Mononuclear cell (primary cell): ENCODE data around the gene MYH11. TPM values are rescaled to one million over a fixed set of nuclear protein-coding genes. Genes with fewer than 3 reads are reported as not detected.
"Not testable (repeated sequence)": the region's sequence is repeated elsewhere in the genome, so short reads cannot be mapped to it uniquely, and the experiment has no call there.

ENCODE experiments used
- H3K27me3 ChIP-seq: 2 replicates; pipeline ENCODE4 v1.6.0; 2011; ENCODE audit warnings: low read length, control low read depth; ENCODE audit not compliant: insufficient read depth
- H3K4me1 ChIP-seq: 2 replicates; pipeline ENCODE4 v1.5.1; 2011; ENCODE audit warnings: mild to moderate bottlenecking, low read length, control low read depth; ENCODE audit not compliant: insufficient read depth
- H3K4me3 ChIP-seq: 2 replicates; pipeline ENCODE4 v1.5.1; 2011; ENCODE audit warnings: mild to moderate bottlenecking, low read length, moderate library complexity
- H3K9me3 ChIP-seq: 2 replicates; pipeline ENCODE4 v1.5.1; 2011; ENCODE audit warnings: low read depth, mild to moderate bottlenecking, control low read depth, low read length
- total RNA-seq: library from RNA; depleted of rRNA; stranded (reverse); fragments of >200 nt; gene quantifications from one replicate; pipeline ENCODE4 v1.2.3, GENCODE V29; 2012

Gene MYH11
- total RNA-seq, 1 donor: 0.10 TPM

GRCh38 chr16:15671530-15672117, 185.2 kb downstream of the MYH11 start:
- no peaks in the 10 kb centered on the region for H3K9me3 ChIP-seq
- H3K4me1 ChIP-seq: peaks cover 46% of the 10 kb centered on the region
- no peak overlapping the region for H3K4me3 ChIP-seq
- no peaks in the 10 kb centered on the region for H3K27me3 ChIP-seq

DNA sequence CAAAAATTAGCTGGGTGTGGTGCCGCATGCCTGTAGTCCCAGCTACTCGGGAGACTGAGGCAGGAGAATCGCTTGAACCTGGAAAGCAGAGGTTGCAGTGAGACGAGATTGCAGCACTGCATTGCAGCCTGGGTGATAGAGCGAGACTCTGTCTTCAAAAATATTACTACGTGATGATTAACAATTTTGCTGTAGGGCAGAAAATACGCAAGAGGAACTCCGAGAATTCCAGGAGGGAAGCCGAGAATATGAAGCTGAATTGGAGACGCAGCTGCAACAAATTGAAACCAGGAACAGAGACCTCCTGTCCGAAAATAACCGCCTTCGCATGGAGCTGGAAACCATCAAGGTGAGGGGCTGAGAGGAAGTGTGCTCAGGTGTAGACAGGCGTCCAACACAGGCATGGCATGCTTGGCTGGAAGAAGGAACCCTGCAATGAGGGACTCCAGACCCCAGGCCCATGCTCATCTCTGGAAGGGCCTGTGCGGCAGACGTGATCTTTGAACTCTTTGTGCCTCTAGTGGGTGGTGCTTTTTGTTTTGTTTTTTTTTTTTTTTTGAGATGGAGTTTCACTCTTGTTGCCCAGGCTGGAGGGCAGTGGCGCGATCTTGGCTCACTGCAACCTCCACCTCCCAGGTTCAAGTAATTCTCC, 189.6 kb downstream of the MYH11 start:
- Histone ChIP-seq H3K9me3 (no peaks in the 10 kb centered on the region), H3K4me3 (no peak overlapping the region), H3K27me3 (no peaks in the 10 kb centered on the region)

GRCh38 chr16:15665107-15665506, 191.7 kb downstream of the MYH11 start:
- Histone ChIP-seq H3K9me3 (no peaks in the 10 kb centered on the region), H3K27me3 (no peaks in the 10 kb centered on the region), H3K4me3 (no peak overlapping the region)

More for the DNA sequence above, 189.6 kb downstream of the MYH11 start:
- H3K4me1 ChIP-seq: peaks cover 19% of the 10 kb centered on the region

DNA sequence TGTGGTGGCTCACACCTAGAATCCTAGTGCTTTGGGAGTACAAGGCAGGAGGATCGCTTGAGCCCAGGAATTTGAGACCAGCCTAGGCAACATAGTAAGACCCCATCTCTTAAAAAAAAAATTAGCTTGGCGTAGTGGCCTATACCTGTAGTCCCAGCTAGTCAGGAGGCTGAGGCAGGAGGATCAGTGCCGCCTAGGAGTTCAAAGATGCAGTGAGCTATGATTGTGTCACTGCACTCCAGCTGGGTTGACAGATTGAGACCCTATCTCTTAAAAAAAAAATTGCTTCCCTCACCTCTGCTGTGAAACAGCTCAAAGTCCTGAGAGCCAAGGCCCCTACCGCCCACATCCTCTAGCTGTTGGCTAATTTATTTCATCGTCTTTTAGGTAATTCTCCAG, 196.6 kb downstream of the MYH11 start:
- peaks cover 25% of the 10 kb centered on the region for H3K4me1 ChIP-seq
- H3K27me3 ChIP-seq: no peaks in the 10 kb centered on the region
- no peaks in the 10 kb centered on the region for H3K9me3 ChIP-seq
- H3K4me3 ChIP-seq: no peak overlapping the region

More at GRCh38 chr16:15665107-15665506, 191.7 kb downstream of the MYH11 start:
- peaks cover 4% of the 10 kb centered on the region for H3K4me1 ChIP-seq

DNA sequence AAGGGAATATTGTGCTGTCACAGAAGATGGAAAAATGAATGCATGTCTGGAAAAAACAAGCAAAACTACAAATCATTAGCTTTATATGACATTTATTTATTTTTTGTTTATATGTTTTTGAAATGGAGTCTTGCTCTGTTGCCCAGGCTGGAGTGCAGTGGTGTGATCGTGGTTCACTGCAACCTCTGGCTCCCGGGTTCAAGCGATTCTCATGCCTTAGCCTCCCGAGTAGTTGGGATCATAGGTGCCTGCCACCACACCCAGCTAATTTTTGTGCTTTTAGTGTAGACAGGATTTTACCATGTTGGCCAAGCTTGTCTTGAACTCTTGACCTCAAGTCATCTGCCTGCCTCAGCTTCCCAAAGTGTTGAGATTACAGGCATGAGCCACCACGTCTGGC, 198.3 kb downstream of the MYH11 start:
- Histone ChIP-seq H3K27me3 (no peaks in the 10 kb centered on the region), H3K4me1 (peaks cover 25% of the 10 kb centered on the region), H3K4me3 (no peak overlapping the region), H3K9me3 (no peaks in the 10 kb centered on the region)

DNA sequence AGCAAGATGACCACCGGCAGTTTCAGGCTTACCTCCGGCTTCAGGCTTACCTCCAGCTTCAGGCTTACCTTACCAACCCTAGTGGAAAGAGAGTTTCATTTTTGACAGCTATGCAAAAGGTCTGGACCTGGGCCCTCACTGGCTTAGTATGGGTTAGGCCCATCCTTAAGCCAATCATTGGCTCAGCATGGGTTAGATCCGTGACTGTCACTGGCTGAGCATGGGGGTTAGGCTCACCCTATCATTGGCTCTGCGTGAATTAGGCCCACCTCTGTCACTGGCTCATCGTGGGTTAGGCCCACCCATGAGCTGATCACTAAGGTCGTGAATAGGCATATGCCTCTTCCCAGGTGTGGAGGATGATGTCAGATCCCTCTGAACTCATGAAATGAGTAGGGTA, 198.7 kb downstream of the MYH11 start:
- Histone ChIP-seq H3K9me3 (no peaks in the 10 kb centered on the region), H3K27me3 (no peaks in the 10 kb centered on the region), H3K4me1 (peaks cover 27% of the 10 kb centered on the region), H3K4me3 (no peak overlapping the region)

GRCh38 chr16:15655561-15655960, 201.3 kb downstream of the MYH11 start:
- not testable (repeated sequence) for H3K27me3 ChIP-seq, H3K9me3 ChIP-seq, H3K4me3 ChIP-seq
- H3K4me1 ChIP-seq: peaks cover 51% of the 10 kb centered on the region

DNA sequence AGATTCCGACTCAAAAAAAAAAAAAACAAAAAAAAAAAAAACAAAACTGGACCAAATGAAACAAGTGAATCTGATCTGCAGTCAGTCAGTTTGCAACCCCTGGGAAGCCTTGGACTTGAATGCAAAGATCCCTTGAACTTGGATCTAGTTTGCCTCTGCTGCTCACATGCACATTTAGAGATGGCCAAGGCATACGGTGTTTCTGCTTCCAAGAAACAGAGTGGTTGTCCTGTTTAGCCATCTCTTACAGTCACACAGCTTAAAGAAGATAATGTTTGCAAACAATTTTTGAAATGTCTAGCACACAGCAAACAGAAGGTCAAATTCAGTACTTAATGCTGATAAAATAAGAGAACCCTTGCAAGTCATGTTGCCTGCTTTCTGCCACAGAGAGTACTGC, 202.2 kb downstream of the MYH11 start:
- H3K4me1 ChIP-seq: peaks cover 45% of the 10 kb centered on the region
- H3K4me3 ChIP-seq: no peak overlapping the region
- no peaks in the 10 kb centered on the region for H3K9me3 ChIP-seq
- no peaks in the 10 kb centered on the region for H3K27me3 ChIP-seq

DNA sequence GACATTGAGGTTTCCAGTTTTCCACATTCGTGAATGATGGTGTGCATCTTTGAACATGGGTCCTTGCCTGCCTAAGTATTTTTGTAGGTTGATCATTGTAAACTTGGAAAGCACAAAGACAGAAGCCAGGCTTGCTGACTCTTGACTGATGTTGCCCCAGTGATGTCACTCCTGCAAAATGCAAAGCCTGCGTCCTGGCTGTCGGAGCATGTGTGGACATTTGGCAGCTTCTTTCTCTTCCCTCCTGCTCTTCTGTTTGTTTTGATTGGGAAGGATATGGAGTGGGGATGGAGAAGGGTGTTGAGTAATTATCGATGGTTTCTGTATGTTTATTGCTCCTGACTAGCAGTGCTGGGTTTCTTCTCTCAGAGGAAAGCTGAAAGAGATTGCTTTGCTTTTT, 203.6 kb downstream of the MYH11 start:
- Histone ChIP-seq H3K4me3 (no peak overlapping the region), H3K4me1 (peaks cover 37% of the 10 kb centered on the region), H3K27me3 (no peaks in the 10 kb centered on the region), H3K9me3 (no peaks in the 10 kb centered on the region)

Other genes starting within 250 kb of the MYH11 start
- gene MARF1, start 213.9 kb downstream of the MYH11 start, total RNA-seq: 60.8 TPM
- 87.3 TPM for gene NDE1, start 206.8 kb downstream of the MYH11 start, total RNA-seq
- 24.5 TPM for gene CEP20, start 31.6 kb upstream of the MYH11 start, total RNA-seq
- gene ABCC1, start 92.6 kb upstream of the MYH11 start, total RNA-seq: 27.0 TPM